HCT116 (cell line): ENCODE data around the gene DENND2A. TPM values are rescaled to one million over a fixed set of nuclear protein-coding genes. Genes with fewer than 3 reads are reported as not detected.
A peak's percentile ranks its signal among the peaks of the same experiment; 100 is the strongest.

Source experiments
- ATAC-seq: fragments of 200-7000 bp; cut with Tn5 transposase; 2 replicates; pipeline ENCODE4 v1.9.1; 2020; ENCODE audit warnings: mild to moderate bottlenecking, moderate library complexity
- BruUV-seq: library from RNA; stranded (reverse); fragments of 400-500 nt; replicated peaks from 2 replicates; lab custom pipeline; 2021; lab: Mats Ljungman, UMichigan
- CTCF ChIA-PET: fragments of 300-600 bp; sonication (Branson Sonifier 250); formaldehyde crosslinking; loops from one replicate; lab custom pipeline; 2021; ENCODE audit warnings: antibody characterized with exemption; lab: Charles Lee
- POLR2A ChIA-PET: fragments of 300-600, 350-600 bp; sonication (Branson Sonifier 250); formaldehyde crosslinking; loops from one replicate; lab custom pipeline; 2021; ENCODE audit warnings: antibody characterized with exemption; lab: Charles Lee
- RAD21 ChIA-PET, 2 experiments: fragments of 300-600 bp; sonication (Branson Sonifier 250); formaldehyde crosslinking; loops; one replicate each; lab custom pipeline; 2023; ENCODE audit warnings: low total read pairs in 2 of 2; ENCODE audit not compliant: uncharacterized antibody in 2 of 2, unreplicated experiment in 2 of 2, low non-redundant PET in 1 of 2; lab: Charles Lee
- DNase-seq: peaks from one replicate; pipeline ENCODE4 v3.0.0-alpha.2; 2010; ENCODE audit warnings: low read depth, low spot score
- H2AFZ ChIP-seq: fragments of 200-600 bp; shearing (Covaris generic), sonication (generic); 2 replicates; pipeline ENCODE4 v1.6.1; 2017; ENCODE audit warnings: low read depth, mixed run types, mixed read lengths, antibody characterized with exemption, low read length; ENCODE audit not compliant: poor library complexity, severe bottlenecking
- H3K27ac ChIP-seq: 2 replicates; pipeline ENCODE4 v1.5.1; 2012; ENCODE audit warnings: low read depth, low read length
- H3K27me3 ChIP-seq: fragments of 200-600 bp; sonication (generic); 2 replicates; pipeline ENCODE4 v1.6.1; 2016; ENCODE audit warnings: mixed run types, low read length, mixed read lengths; ENCODE audit not compliant: insufficient read depth
- H3K36me3 ChIP-seq, 2 experiments: fragments of 200-500 bp in 1 of 2; fragments of 200-600 bp in 1 of 2; sonication (Bioruptor generic) in 1 of 2; sonication (generic) in 1 of 2; 2 replicates each; pipeline versions ENCODE4 v1.5.1 to v1.6.1; 2014 to 2016; ENCODE audit warnings: low read length in 2 of 2, inconsistent platforms in 1 of 2, mixed read lengths in 1 of 2, mixed run types in 1 of 2; ENCODE audit not compliant: insufficient read depth in 2 of 2, control insufficient read depth in 1 of 2
- H3K4me1 ChIP-seq, 2 experiments: fragments of 200-600 bp in 1 of 2; sonication (generic) in 1 of 2; 2 replicates each; pipeline versions ENCODE4 v1.5.1 to v1.6.1; 2012 to 2017; ENCODE audit warnings: low read length in 2 of 2, inconsistent platforms in 1 of 2, mild to moderate bottlenecking in 1 of 2, mixed read lengths in 1 of 2, mixed run types in 1 of 2, moderate library complexity in 1 of 2; ENCODE audit not compliant: insufficient read depth in 2 of 2, control insufficient read depth in 1 of 2
- H3K4me2 ChIP-seq: fragments of 200-600 bp; sonication (generic); 2 replicates; pipeline ENCODE4 v1.6.1; 2017; ENCODE audit warnings: mixed run types, low read length, mixed read lengths
- H3K4me3 ChIP-seq, 2 experiments: fragments of 200-600 bp in 1 of 2; sonication (generic) in 1 of 2; replicated peaks in 1 of 2; 2 replicates each; pipeline ENCODE4 v1.5.1; 2011 to 2016; ENCODE audit warnings: low read length in 2 of 2, control low read depth in 1 of 2, low read depth in 1 of 2, mild to moderate bottlenecking in 1 of 2, mixed read lengths in 1 of 2, mixed run types in 1 of 2
- H3K79me2 ChIP-seq: fragments of 200-600 bp; sonication (generic); 2 replicates; pipeline ENCODE4 v1.6.1; 2017; ENCODE audit warnings: mild to moderate bottlenecking, mixed run types, low read length, moderate library complexity, mixed read lengths; ENCODE audit not compliant: insufficient read depth
- H3K9ac ChIP-seq: fragments of 200-600 bp; sonication (generic); 2 replicates; pipeline ENCODE4 v1.6.1; 2016; ENCODE audit warnings: low read length, mixed read lengths
- H3K9me2 ChIP-seq: fragments of 200-600 bp; sonication (generic), shearing (Covaris generic); 2 replicates; pipeline ENCODE4 v1.6.1; 2017; ENCODE audit warnings: mixed run types, mild to moderate bottlenecking, moderate library complexity; ENCODE audit not compliant: insufficient read depth
- H3K9me3 ChIP-seq, 2 experiments: fragments of 200-500 bp in 1 of 2; fragments of 200-600 bp in 1 of 2; sonication (Bioruptor generic) in 1 of 2; sonication (generic) in 1 of 2; 2 replicates each; pipeline ENCODE4 v1.6.1; 2014 to 2017; ENCODE audit warnings: low read length in 2 of 2, mixed read lengths in 2 of 2, inconsistent platforms in 1 of 2, low read depth in 1 of 2, mild to moderate bottlenecking in 1 of 2, mixed run types in 1 of 2, moderate library complexity in 1 of 2; ENCODE audit not compliant: control insufficient read depth in 1 of 2, insufficient read depth in 1 of 2
- H4K20me1 ChIP-seq: fragments of 200-600 bp; sonication (generic), shearing (Covaris generic); 2 replicates; pipeline ENCODE4 v1.6.1; 2017; ENCODE audit warnings: mixed run types, mild to moderate bottlenecking, moderate library complexity; ENCODE audit not compliant: insufficient read depth
- CEBPB ChIP-seq: IDR thresholded peaks from 2 replicates; pipeline ENCODE4 v1.6.1; 2012; ENCODE audit warnings: low read depth
- EGR1 ChIP-seq: IDR thresholded peaks from 2 replicates; pipeline ENCODE4 v1.6.1; 2012; ENCODE audit warnings: low read depth
- EZH2 ChIP-seq: fragments of 200-600 bp; sonication (generic); IDR thresholded peaks from 2 replicates; pipeline ENCODE4 v1.6.1; 2017; ENCODE audit warnings: antibody characterized with exemption, mixed run types
- RAD21 ChIP-seq: IDR thresholded peaks from 2 replicates; pipeline ENCODE4 v1.6.1; 2012; ENCODE audit warnings: low read depth, mild to moderate bottlenecking
- SIN3A ChIP-seq: IDR thresholded peaks from 2 replicates; pipeline ENCODE4 v1.6.1; 2012; ENCODE audit warnings: low read depth
- SRF ChIP-seq: IDR thresholded peaks from 2 replicates; pipeline ENCODE4 v1.6.1; 2012; ENCODE audit warnings: low read depth
- YY1 ChIP-seq: IDR thresholded peaks from 2 replicates; pipeline ENCODE4 v1.6.1; 2011; ENCODE audit warnings: low read length, low read depth, moderate library complexity, mild to moderate bottlenecking; ENCODE audit not compliant: insufficient replicate concordance; ENCODE audit errors: extremely low read depth
- ZBTB33 ChIP-seq: IDR thresholded peaks from 2 replicates; pipeline ENCODE4 v1.6.1; 2011; ENCODE audit warnings: mild to moderate bottlenecking, low read length, moderate library complexity; ENCODE audit not compliant: insufficient replicate concordance; ENCODE audit errors: extremely low read depth
- ZNF274 ChIP-seq: fragments of 200-500 bp; sonication (Bioruptor generic); IDR thresholded peaks from 2 replicates; pipeline ENCODE4 v1.6.1; 2014; ENCODE audit warnings: mild to moderate bottlenecking, low read depth, low read length, inconsistent platforms
- intact Hi-C: fragments of 100-400 bp; cut with micrococcal nuclease; formaldehyde crosslinking; loops from 2 replicates; pipeline ENCODE4 v1.10.0; 2022
- total RNA-seq: library from RNA; stranded (reverse); gene quantifications from one replicate; pipeline ENCODE4 v1.2.1, GENCODE V29; 2021; ENCODE audit not compliant: unreplicated experiment
- TF ChIP-seq, protein P1 (sequence below): IDR thresholded peaks from 2 replicates; pipeline ENCODE4 v1.6.1; 2012
- TF ChIP-seq, protein P2 (sequence below), 3 experiments: fragments of 200-600 bp in 1 of 3; sonication (generic) in 1 of 3; IDR thresholded peaks in 2 of 3; conservative IDR thresholded peaks in 1 of 3; 2 replicates each; pipeline ENCODE4 v1.5.1; 2012 to 2017; ENCODE audit warnings: low read depth in 2 of 3, low read length in 2 of 3, antibody characterized with exemption in 1 of 3, borderline replicate concordance in 1 of 3, control low read depth in 1 of 3, mild to moderate bottlenecking in 1 of 3, mixed read lengths in 1 of 3, mixed run types in 1 of 3, moderate library complexity in 1 of 3; ENCODE audit not compliant: insufficient read depth in 1 of 3

Gene DENND2A
- total RNA-seq, 1 experiment from 2014 or later, result 0.12 TPM

- H3K4me1 ChIP-seq, result no peaks in the 10 kb centered on the region
- H2AFZ ChIP-seq, result no peak overlapping the region
- no peaks in the 10 kb centered on the region for H3K9me2 ChIP-seq
- RAD21 ChIA-PET, result no interaction called here
- DNase-seq, result no peak
- POLR2A ChIA-PET, result no interaction called here
- no peaks in the 10 kb centered on the region for H3K36me3 ChIP-seq
- BruUV-seq, result no TSS peak
- H3K27ac ChIP-seq, result no peak overlapping the region
- intact Hi-C loops, result no loop called here
- no peaks in the 10 kb centered on the region; the same call in 1 of the 2 replicates for H3K27me3 ChIP-seq
- H3K9me3 ChIP-seq, result no peaks in the 10 kb centered on the region
- H3K79me2 ChIP-seq, result no peaks in the 10 kb centered on the region
- TF ChIP-seq SIN3A, result no peak
- no peaks in the 10 kb centered on the region for H4K20me1 ChIP-seq
- CTCF ChIA-PET, result no interaction called here
- no peak for ATAC-seq
- H3K4me3 ChIP-seq, result no peak overlapping the region
- H3K4me2 ChIP-seq, result no peak overlapping the region
- no peak overlapping the region for H3K9ac ChIP-seq
Measured at GRCh38 chr7:140639366-140640053, 1.1 kb downstream of the DENND2A start.

DNA sequence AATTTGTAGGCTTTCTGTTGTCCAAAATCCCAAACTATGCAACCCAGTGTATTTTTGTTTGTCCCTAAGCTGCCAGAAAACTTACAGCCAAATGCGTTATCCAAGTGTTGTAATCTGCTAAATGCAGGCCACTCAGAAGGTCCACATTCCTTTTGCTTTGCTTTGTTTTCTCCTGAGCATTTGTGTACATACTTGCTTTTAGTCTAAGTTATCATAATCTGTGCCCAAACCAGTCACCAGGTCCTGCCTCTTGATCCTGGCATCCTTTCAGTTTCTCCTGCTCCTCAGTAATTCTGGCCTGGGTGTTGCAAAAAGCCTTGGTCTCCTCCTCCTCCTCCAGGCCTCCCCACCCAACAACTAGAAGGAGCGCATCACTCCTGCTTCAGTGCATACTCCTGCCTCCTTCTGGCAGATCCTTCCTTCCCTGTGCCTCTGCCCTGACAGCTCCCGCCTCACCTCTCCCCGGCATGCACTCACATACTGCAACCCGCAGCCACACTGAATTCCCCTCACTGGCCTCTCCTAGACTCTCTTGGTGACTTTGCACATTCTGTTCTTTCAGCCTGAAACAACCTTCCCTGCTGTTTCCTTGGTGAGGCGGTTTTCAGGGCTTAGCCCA lies 2.3 kb downstream of the DENND2A start:
- Histone ChIP-seq H3K9ac (no peak overlapping the region), H2AFZ (no peak overlapping the region), H3K4me3 (no peak overlapping the region), H3K27me3 (no peaks in the 10 kb centered on the region; the same call in 1 of the 2 replicates), H3K27ac (no peak overlapping the region), H3K4me2 (no peak overlapping the region), H3K79me2 (no peaks in the 10 kb centered on the region), H3K9me2 (no peaks in the 10 kb centered on the region), H3K4me1 (no peaks in the 10 kb centered on the region), H3K36me3 (no peaks in the 10 kb centered on the region), H3K9me3 (no peaks in the 10 kb centered on the region), H4K20me1 (no peaks in the 10 kb centered on the region)
- peak; percentile 72 for ATAC-seq
- POLR2A ChIA-PET, result no interaction called here
- TF ChIP-seq CEBPB (no peak), EGR1 (no peak), EZH2 (no peak), SRF (no peak), RAD21 (peak; percentile 31), YY1 (no peak), ZNF274 (no peak), ZBTB33 (no peak)
- TF ChIP-seq, protein P1, sequence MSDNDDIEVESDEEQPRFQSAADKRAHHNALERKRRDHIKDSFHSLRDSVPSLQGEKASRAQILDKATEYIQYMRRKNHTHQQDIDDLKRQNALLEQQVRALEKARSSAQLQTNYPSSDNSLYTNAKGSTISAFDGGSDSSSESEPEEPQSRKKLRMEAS, result no peak
- TF ChIP-seq, protein P2, sequence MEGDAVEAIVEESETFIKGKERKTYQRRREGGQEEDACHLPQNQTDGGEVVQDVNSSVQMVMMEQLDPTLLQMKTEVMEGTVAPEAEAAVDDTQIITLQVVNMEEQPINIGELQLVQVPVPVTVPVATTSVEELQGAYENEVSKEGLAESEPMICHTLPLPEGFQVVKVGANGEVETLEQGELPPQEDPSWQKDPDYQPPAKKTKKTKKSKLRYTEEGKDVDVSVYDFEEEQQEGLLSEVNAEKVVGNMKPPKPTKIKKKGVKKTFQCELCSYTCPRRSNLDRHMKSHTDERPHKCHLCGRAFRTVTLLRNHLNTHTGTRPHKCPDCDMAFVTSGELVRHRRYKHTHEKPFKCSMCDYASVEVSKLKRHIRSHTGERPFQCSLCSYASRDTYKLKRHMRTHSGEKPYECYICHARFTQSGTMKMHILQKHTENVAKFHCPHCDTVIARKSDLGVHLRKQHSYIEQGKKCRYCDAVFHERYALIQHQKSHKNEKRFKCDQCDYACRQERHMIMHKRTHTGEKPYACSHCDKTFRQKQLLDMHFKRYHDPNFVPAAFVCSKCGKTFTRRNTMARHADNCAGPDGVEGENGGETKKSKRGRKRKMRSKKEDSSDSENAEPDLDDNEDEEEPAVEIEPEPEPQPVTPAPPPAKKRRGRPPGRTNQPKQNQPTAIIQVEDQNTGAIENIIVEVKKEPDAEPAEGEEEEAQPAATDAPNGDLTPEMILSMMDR (IDR thresholded peaks at IDR 0.05 in 2 of 3, conservative IDR thresholded peaks at IDR 0.05 in 1 of 3; ENCODE audit: borderline replicate concordance in 1 of 3, insufficient read depth in 1 of 3, low read depth in 2 of 3, low read length in 2 of 3), result 0 out of 6 replicates have a peak, but pooled peaks of 1 of the 3 experiments have one; percentile 5
- intact Hi-C loops, result no loop called here
- CTCF ChIA-PET, result no interaction called here
- no peak for DNase-seq
- RAD21 ChIA-PET, result no interaction called here
- no TSS peak for BruUV-seq
